Activated CD8-positive, alpha-beta memory T cell treated with anti-CD3 and anti-CD28 coated beads for 24 hours (primary cell): ENCODE data around the gene AMBP.
A peak's percentile ranks its signal among the peaks of the same experiment; 100 is the strongest.

Experiments
- DNase-seq: peaks from one replicate; pipeline ENCODE4 v3.0.0-alpha.2; 2020

Gene AMBP

DNA sequence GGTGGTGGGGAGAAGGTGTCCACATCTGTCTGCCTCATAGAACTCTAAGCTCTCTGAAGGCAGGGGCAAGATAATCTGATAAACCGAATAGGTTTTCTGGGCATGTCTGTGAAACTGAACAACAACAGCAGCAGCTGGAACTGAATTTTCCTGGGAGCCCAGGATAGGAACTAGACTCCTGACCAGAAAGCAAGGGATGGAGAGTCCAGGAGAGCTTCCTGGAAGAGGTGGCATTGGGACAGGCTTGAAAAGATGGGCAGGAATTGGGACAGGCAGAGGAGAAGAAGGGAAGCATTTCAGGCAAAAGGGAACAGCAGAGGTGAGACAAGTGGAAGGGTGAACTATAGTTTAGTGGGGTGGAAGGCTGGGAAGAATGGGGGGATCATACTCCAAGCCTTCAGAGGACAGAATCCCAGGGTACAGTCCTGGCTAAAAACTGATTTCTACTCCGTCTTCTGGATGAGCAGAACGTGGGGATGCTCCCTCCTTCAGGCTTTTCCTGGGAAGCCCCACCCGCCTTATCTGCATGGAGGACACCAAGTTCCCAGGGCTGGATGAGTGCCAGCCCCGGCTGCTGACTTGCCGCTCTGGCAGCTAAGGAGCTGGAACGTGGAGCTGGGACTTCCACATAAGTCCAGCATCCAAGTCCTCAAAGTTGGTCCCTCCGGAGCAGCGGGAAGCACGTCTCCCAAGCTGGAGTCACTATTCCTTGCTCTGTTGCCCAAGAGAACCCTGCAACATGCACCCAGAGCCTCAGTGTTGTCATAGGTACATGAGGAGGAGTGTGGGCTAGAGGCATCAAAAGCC lies 34.9 kb upstream of the AMBP start:
- no peak for DNase-seq

DNA sequence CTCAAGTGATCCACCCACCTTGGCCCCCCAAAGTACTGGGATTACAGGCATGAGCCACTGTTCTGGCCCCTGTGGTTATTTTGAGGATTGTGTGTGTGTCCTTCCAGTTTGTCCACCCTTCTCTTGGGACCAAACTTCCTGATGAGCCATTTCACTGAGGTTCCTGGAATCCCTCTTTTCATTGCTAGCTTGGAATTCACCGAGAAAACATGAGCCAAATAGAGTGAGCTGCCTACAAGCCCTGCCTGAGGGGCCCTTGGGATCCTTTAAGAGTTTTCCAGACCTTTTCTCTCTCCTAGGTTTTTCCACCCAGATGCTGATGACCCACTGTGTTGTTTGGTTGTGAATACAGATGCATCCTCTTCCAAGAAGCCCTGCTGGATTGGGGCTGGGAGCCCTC lies 34.2 kb upstream of the AMBP start:
- no peak for DNase-seq

DNA sequence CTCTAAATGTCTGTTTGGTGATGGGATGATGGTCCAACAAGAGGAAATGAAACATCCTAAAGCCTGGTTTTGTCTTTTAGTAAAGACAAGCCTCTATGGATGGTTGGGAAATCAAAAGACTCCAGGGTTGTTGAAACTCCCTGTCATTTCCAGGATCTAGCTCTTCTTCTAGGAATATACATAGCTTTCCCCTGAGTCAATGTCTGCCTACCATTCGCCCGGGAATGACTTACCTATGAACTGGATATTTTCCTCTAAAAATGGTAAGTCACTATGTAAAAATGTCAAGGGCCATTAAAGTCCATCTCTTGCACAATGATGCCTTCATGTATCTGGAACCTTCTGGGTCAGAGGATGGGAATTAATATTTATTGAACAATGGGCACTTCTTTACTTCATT lies 32.1 kb upstream of the AMBP start:
- no peak for DNase-seq

DNA sequence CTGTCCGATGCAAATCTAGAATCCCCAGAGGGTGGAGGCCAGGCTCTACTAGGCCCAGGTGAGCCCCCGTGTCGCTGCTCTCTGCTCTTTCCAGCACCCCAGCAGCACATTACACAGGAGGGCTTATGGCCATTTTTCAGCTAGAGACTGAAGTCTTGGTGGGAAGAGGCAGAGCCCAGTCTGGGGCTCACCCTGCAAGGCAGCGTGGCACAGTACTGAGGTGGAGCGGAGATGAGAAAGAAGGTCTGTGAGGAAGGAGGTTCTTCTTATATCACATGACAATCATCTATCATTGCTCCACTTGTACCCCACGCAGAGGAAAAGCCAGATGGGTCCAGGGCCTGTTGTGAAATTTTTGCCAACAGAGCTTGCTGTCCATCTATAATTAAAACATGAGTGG lies 31.0 kb upstream of the AMBP start:
- DNase-seq, result no peak

DNA sequence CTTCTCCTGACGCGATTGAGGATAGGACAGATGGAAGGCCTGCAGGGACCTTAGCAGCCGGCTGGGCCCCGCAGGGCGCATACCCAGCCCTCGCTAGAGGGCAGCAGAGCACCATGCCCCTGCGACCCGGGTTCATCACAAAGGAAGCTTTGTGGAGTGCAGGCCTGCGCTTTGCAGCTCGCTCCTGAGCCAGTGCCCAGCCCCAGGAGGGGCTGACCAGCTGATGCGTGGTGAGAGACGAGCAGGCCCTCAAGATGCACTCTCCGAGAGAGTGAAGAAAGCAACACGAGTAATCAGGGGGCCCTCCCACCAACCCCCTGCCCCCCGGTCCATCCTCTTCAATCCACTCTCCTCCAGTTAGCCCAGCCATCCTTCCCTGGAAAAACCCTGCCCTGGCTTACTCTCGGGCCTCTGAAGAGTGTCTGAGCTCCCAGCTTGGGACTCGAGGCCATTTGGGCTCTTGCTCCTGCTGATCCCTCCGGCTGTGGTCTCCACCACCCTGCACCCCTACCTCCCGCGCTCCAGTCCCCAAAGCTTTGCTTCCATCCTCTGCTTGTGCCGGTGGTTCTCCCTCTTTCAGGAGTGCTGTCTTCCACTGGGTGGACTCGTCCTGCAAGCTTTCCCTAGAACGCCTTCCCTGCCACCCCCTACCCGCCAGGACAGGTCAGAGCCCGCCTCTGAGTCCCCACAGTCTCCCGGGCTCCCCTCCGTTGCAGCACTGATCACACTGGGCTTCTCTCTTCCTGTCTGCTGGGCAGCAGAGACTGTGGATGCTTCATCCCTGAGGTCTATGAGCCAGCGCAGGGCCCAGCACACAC lies 30.1 kb upstream of the AMBP start:
- peak; percentile 81 for DNase-seq

DNA sequence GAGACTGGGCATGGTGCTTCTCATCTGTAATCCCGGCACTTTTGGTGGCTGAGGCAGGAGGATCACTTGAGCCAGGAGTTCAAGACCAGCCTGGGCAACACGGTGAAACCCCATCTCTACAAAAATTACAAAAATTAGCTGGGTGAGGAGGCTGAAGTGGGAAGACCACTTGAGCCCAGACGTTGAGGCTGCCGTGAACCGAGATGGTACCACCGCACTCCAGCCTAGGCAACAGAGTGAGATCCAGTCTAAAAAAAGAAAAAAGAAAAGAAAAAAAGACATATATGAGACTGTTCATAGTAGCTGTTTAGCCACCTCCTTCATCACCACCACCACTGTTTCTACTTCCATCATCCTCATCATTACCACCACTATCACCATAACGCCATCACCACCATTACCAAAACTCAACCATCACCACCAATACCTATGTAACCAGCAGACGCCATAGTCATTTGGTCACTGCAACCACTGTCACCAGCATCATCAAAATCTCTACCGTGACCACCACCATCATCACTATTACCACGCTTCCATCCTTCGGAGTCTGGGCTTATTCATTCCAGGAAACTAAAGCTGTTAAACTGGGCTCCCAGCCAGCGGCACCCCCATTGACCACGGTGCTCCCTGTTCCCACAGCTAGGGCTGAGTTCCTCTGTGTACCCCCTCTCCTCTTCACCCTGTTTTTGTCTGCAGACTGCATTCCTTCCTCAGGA lies 29.3 kb upstream of the AMBP start:
- DNase-seq, result no peak

DNA sequence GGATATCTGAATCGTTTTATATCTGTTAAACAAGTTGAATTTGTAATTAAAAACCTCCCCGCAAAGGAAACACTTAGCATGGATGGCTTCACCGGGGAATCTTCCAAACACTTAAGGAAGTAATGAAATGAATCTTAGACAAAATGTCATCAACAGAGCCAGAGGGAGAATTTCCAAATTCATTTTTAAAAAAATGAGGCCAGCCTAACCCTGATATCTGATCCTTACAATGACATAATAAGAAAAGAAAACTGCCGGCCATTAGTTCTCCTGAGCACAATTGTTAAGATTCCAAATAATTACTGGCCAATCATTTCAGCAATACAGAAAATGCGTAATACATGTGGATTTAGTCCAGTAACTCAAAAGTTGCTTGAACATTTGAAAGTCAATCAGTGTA lies 27.1 kb upstream of the AMBP start:
- no peak for DNase-seq

DNA sequence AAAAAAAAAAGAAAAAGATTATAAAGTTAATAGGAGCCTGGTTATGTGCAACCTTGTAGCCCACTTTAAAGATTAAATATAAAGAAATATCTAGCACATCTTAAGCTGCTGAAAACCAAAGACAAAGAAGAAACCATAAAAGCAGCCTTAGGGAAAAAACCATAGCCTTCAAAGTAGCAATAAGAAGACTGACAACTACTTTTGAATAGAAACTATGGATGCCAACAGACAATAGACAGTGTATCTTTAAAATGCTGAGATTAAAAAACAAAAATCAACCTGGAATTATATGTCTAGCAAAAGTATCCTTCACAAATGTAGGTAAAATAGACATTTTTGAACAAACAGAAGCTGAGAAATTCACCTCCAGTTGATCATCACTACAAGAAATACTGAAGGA lies 24.4 kb upstream of the AMBP start:
- DNase-seq, result no peak

DNA sequence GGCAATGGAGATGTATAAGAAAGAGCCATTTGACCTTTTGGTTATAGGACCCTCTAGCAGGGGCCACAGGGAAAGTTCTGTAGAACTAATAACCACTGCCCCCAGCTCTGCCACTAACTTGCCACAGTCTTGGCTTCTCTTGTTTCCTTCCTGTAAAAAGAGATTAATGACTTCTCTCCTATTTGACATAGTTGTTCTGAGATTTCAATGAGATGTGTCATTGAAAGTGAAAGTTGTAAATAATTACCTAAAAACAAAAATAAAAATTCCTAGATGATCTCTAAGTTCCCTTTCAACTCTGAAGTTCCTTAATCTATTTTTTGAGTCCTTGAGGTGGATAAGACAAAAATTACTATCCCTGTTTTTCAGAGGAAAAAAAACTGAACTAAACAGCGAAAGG lies 22.4 kb upstream of the AMBP start:
- DNase-seq, result no peak

DNA sequence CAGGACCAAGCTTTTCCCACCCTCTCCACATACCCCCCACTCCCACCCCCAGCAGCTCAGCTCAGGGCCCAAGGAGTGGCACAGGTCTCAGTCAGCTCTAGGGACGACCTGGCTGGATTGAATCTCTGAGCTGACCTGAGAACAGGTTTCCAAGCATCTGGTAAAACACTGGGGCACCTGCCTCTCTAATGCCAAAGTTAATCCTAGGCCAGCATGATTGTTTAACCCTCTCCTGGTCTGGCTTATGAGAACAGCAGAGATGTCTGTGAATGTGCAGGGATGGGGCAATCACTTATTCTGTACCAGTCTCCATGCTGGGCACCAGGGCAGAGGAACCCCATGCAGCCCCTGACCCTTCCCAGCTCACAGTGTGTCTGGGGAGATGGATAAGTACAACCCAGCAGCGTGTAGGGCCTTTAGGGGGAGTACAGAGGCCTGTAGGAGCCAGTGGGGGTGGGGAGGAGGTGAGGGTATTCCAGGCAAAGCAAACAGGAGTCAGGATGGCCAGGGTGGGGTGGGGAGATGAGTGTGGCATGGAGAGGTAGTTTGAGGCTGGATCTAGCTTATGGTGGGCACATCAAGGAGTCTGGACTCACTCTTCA lies 21.7 kb upstream of the AMBP start:
- no peak for DNase-seq

DNA sequence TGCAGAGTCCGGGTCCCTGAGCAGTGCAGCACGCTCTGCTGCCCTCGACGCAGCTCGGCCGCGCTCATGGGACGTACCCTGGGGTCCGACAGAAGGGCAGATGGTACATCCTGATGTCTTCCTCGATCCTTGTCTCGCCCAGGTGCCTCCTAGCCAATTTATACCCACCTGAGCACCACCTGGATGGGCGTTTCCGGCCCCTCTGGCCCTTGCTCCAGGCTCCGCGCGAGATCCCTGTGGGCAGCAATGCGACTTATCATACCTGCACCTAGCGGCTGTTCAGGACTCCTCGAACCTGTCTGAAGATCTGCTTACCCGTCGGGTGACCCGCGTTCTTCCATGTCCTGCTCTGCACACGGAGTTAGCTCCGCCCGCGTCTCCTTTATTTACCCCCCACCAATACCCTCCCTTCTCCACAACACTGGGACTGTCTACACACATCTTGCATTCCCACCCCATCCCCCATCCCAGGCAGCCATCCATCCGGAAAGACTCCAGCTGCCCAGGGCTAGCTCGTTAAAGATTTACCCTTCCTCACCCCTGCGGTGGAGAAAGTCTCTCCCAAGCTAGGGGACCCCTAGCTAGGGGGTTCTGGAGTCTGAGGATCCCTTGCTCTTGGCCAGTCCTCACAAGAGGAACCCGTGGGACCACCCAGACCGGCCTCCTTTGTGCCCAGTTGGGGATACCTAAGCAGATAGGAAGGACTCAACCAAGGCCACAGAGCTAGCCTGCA lies 21.0 kb upstream of the AMBP start, which contains the start of gene KIF12:
TSS of gene KIF12 (minus strand) at position 357 of the 733 bp plus-strand sequence. CDS start at position 341, 16 bp downstream.
- no peak for DNase-seq

DNA sequence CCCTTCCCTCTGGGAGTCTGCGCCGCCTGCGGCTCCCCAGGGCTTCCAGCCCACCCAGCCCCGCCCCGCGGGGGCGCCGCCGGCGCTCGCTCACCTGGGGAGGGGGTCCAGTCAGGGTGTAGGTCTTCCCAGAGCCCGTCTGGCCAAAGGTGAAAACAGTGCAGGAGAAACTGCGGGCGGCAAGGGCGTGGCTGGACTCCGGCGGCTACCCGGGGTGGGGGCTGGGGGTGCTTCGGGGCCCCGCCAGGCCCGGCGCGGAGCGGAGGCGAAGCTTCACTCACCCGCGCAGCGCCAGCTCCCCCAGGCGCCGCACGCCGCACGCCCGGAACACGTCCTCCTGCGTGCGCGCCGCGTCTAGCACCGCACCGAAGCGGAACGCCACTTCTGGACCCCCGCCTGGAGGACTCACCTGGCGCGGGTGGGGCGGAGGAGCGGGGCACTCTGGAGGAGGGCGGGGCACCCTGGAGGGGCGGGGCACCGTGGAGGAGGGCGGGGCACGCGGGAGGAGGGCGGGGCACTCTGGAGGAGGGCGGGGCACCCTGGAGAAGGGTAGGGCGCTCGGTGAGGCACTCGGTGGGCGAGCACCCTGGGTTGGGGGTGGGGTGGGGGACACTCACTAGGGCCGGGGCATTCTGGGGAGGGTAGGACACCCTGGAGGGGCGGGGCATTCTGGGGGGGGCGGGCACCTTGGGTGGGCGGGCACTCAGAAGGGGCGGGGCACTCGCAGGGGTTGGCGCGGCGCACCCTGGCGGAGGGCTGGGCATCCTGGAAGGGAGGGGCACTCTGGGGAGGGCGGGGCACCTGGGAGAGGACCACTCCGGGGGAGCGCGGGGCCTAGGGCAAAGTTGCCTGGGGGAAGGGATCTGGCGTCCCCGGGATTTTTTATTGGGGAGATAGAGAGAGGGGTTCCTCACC lies 20.2 kb upstream of the AMBP start:
- DNase-seq, result no peak

DNA sequence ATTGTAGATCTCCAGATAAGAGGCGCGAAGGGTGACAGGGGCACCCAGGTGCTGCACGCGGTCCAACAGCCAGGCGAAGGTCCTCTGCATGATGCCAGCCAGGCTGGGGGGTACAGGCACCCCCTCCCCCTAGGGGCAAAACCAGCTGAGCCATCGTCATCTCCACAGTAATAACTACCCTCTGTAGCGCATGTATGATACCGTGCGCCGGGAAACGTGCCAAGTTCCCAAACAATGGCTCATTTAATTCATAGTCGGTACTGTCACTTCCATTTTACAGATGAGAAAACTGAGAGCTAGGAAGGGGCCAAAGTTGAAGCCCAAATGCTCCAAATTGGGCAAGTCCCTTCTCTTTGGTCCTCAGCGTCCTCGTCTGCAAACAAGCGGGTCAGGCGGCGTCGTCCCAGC lies 19.5 kb upstream of the AMBP start:
- DNase-seq, result no peak

DNA sequence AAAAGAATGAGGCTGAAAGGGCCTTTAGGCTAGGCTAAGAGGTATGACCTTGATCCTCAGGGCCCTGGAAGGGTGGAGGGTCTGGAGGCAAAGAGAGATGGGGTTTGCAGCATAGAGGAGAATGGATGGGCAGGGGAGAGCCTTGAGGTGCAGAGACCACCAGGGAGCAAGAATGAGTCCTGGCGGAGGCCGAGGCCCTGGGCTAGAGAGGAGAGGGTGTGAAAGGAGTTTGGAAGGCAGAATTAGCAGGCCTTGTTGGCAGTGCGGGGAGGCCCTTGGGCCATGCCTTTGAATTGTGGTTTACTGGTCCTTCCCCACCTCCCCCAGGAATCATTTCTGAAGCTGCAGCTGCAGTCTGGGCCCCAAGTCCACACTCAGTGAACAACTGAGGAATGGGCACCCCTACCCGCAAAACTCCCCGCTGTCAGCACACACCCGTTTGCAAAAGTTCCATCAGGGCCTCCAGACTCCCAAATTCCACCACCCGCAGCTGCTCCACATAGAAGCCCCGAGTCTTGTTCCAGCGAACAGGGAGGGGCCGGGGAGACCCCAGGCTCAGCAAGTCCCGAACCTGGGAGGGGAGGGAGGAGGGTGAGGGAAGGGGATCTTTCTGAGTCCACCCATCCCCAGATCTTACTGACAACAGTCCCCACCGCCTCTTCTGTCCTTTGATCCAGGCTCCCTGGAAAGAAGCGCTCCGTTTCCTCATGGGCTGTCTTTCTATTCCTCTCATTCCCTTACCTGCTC lies 18.9 kb upstream of the AMBP start:
- no peak for DNase-seq

DNA sequence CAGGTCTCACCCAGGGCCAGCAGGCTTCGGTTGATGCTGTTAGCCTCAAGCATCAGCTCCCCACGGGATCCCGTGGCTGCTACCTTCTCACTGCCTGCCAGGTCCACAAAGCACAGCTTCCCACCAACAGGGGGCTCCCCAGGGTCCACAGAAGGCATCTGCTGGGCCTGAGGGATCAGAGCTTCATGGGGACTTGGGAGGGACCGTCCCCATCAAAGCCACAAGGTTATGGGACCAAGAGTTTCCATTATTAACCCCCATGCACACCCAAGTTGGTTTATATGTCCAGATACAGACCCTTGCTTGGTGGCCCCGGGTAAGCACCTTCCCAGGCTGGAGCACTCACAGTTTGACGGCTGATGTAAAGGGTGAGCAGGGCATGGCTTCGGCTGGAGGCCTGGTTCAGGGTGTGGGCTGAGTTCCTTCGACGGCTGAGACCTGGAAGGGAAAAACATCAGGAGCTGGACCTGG lies 18.0 kb upstream of the AMBP start:
- DNase-seq, result no peak

DNA sequence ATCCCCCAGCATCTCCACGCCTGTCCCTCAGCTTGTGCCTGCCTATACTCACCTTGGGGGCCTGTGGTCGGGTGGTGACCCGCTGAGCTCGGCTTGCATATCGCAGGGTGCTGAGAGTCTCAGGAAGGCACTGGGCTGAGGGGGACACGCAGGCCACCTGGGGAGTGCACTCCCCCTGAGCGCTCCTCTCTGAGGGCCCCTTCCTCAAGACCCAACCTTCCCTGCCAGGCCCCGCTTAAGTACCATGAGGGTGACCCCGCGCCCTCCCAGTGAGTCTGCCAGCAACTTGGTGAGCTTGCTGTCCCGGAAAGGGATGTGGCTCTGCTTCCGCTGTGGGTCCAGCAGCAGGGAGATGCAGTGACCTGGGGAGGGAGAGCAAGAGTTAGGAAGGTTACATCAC lies 16.9 kb upstream of the AMBP start:
- no peak for DNase-seq

DNA sequence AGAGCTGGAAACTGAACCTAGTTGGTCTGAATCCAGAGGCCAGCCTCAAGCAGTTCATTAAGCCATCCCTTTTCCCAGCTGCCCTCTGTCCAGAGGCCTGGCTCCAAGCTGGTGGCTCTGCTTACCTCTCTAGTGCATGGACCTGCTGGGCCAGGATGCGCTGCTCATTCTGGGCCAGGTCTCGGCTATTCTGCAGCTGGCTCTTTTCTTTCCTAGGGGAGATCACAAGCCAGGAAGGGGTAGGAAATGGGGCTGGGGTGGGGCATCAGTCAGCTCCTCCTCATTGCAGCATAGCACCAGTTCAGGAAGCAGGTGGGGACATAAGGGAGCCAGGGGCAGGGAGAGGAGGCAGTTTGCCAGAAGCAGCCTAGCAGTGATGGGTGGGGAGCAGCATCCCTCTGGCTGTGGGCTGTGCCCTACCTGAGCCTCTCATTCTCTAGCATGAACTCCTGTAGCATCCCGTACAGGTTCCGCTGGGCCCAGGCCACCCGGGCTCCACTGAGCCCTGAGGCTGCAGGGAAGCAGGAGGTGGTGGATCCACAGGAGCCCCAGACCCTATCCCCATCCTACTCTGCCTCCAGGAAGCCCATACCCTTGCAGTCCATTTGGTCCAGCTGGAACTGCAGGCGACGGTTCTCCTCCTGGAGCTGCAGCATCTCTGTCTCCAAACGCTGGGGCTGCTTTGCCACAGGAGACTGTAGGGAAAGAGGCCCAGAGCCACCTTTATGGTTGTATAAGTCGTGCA lies 15.8 kb upstream of the AMBP start:
- no peak for DNase-seq

DNA sequence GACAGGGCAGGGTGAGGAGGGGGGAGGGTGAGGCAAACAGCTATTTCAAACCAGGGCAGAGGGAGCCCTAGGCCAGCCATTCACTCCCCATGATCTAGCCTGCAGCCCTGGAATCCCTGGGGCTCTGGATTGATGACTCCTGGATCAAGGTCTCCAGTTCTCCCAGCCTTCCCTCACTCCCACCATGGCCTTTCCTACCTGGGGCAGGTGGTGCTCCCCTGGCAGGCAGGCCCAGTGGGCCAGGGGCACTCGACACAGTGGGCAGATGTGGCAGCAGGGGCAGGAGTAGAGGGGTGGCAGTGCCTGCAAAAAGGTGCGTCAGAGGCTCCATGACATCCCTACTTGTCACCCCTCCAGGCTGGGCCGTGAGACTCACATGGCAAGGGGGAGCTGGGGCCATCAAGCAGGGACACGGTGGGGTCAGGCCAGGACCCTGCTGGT lies 15.0 kb upstream of the AMBP start:
- no peak for DNase-seq

DNA sequence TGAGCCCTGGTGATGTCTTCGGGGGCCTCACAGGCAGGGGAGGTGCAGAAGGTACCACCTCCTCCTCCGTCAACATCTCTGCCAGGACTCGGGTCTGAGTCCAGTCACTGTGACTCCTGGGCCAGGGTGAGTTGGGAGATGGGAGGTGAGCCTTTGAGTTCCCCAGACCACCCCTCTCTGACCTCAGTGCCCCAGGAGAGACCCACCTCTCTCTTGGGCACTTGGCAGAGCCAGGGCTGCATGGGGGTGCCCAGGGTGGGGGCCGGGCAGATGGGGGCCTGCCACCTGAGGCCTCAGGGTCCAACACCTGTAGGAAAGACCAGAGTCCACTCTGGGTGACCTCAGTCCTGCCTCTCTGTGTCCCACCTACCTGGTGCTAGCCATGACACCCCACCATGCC lies 14.2 kb upstream of the AMBP start:
- no peak for DNase-seq

DNA sequence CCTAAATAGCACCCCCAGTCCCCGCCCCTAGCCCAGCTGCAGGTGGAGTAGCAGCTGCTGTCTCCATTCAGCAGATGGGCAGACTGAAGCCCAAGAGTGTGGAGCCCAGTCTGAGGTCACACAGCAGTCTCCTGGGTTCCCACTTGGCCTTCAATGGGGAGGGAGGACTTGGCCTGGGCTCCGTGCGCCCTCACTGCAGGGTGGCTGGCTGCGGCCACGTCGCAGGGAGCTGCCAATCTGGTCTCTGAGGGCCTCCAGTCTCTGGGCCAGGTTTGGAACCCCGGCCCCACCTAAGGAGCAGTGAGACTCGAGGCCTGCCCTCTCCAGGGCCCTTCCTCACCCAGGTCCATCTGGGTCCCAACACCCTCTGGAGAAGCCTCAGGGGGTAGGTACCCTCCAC lies 13.6 kb upstream of the AMBP start:
- DNase-seq, result no peak
